Measurements from ENCODE around the gene SCN3A.

The SCN3A gene
- total RNA-seq = 0 to 0.06 (median 0) reads per million in 9 experiments

- no peaks in the 10 kb centered on the region for H3K27me3 Mint-ChIP-seq
- no peaks in the 10 kb centered on the region for H3K36me3 Mint-ChIP-seq (ENCODE audit: insufficient read depth)
- H3K4me1 Mint-ChIP-seq (ENCODE audit: low read depth in 2 of 2) = no peaks in the 10 kb centered on the region
- H3K27ac Mint-ChIP-seq = no peak within 1 kb of the TSS
- no peaks in the 10 kb centered on the region for H3K9me3 Mint-ChIP-seq
- ATAC-seq (replicated peaks) = no peak
- DNase-seq = no peak
- no peak within 1 kb of the TSS for H3K4me3 Mint-ChIP-seq
Measured at GRCh38 chr2:165203689-165204559, at the start of gene SCN3A. Gene SCN3A (minus strand): TSS chr2:165204050. CDS start chr2:165176394, 27,656 bp downstream.

- Mint-ChIP-seq H3K36me3 (ENCODE audit: insufficient read depth) (no peaks in the 10 kb centered on the region), H3K9me3 (peaks cover 0 to 4% of the 10 kb centered on the region in 2 donors), H3K4me3 (no peak overlapping the region), H3K4me1 (ENCODE audit: low read depth in 2 of 2) (no peaks in the 10 kb centered on the region), H3K27ac (no peak overlapping the region), H3K27me3 (no peaks in the 10 kb centered on the region)
- DNase-seq (no peak), ATAC-seq (replicated peaks) (no peak)
Measured at GRCh38 chr2:165253178-165253577, 49.3 kb upstream of the SCN3A start.

DNA sequence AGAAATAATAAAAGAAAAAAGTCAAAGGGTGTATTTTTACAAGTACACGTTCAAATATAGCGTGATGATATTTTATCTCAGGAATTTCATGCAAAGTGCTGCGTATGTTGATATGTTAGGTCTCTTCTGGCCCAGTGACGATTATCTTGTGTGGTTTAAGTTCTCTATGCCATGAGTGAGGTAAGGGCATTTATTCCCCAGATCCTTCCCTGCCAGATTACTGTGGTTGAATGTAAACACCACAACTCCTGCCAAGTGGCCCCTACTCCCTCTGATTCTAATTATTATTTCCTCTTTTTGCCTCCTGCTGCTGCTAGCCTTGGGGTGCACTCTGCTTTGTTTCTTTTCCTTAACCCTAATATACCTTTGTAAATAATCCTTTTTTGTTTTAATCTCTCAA lies 47.5 kb upstream of the SCN3A start:
- no peaks in the 10 kb centered on the region for H3K36me3 Mint-ChIP-seq (ENCODE audit: insufficient read depth)
- no peak for ATAC-seq (replicated peaks)
- H3K9me3 Mint-ChIP-seq = no peaks in the 10 kb centered on the region
- H3K27ac Mint-ChIP-seq = no peak overlapping the region
- no peak for DNase-seq
- no peak overlapping the region for H3K4me3 Mint-ChIP-seq
- H3K4me1 Mint-ChIP-seq (ENCODE audit: low read depth in 2 of 2) = no peaks in the 10 kb centered on the region
- H3K27me3 Mint-ChIP-seq = no peaks in the 10 kb centered on the region

GRCh38 chr2:165248238-165248637 lies 44.4 kb upstream of the SCN3A start:
- Mint-ChIP-seq H3K27me3 (no peaks in the 10 kb centered on the region), H3K4me1 (ENCODE audit: low read depth in 2 of 2) (no peaks in the 10 kb centered on the region), H3K27ac (no peak overlapping the region), H3K36me3 (ENCODE audit: insufficient read depth) (no peaks in the 10 kb centered on the region), H3K9me3 (no peaks in the 10 kb centered on the region), H3K4me3 (no peak overlapping the region)
- DNase-seq = no peak
- ATAC-seq (replicated peaks) = no peak

DNA sequence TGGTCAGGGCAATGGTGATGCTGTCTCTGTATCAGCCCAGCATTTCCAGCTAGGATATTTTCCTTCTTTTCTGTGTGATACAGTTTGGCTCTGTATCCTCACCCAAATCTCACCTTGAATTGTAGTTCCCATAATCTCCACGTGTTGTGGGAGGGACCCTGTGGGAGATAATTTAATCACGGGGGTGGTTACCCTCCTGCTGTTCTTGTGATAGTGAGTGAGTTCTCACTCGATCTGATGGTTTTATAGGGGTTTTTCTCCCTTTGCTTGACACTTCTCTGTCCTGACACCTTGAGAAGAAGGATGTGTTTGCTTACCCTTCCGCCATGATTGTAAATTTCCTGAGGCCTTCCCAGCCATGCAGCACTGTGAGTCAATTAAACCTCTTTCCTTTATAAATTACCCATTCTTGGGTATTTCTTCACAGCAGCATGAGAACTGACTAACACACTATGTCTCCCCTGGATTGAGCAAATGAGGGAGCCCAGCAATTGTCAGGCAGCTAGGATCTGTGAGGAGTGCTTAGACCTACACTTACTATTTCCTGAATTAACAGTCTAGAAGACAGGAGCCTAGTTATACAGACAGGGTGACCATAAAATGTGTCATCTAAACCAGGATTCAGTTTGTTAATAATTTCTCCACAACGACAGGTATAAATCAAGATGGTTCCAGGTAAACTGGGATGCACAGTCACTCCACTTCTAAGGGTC lies 41.4 kb upstream of the SCN3A start:
- no peak for ATAC-seq (replicated peaks)
- Mint-ChIP-seq H3K36me3 (ENCODE audit: insufficient read depth) (no peaks in the 10 kb centered on the region), H3K4me1 (ENCODE audit: low read depth in 2 of 2) (no peaks in the 10 kb centered on the region), H3K9me3 (no peaks in the 10 kb centered on the region), H3K4me3 (no peak overlapping the region), H3K27ac (no peak overlapping the region), H3K27me3 (no peaks in the 10 kb centered on the region)
- DNase-seq = no peak

DNA sequence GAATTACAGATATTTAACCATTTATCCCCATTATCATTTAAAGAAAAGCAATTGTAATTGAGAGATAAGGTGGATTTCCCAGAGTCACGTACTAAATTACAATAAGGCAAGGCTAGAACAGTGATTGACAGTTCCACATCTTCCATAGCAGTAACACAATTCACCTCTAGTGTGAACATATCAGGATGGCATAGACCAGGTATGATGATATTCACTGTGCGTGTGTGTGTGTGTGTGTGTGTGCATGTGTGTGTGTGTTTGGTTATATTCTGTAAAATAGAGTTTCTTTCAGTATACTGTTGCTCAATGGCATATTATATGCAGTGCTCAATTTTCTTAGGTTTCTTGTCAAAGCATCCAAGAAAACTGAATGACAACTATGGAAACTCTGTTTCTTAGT lies 37.1 kb upstream of the SCN3A start:
- Mint-ChIP-seq H3K4me3 (no peak overlapping the region), H3K27me3 (no peaks in the 10 kb centered on the region), H3K9me3 (peaks cover 0 to 3% of the 10 kb centered on the region in 2 donors), H3K4me1 (ENCODE audit: low read depth in 2 of 2) (no peaks in the 10 kb centered on the region), H3K36me3 (ENCODE audit: insufficient read depth) (no peaks in the 10 kb centered on the region), H3K27ac (no peak overlapping the region)
- DNase-seq (no peak), ATAC-seq (replicated peaks) (no peak)

DNA sequence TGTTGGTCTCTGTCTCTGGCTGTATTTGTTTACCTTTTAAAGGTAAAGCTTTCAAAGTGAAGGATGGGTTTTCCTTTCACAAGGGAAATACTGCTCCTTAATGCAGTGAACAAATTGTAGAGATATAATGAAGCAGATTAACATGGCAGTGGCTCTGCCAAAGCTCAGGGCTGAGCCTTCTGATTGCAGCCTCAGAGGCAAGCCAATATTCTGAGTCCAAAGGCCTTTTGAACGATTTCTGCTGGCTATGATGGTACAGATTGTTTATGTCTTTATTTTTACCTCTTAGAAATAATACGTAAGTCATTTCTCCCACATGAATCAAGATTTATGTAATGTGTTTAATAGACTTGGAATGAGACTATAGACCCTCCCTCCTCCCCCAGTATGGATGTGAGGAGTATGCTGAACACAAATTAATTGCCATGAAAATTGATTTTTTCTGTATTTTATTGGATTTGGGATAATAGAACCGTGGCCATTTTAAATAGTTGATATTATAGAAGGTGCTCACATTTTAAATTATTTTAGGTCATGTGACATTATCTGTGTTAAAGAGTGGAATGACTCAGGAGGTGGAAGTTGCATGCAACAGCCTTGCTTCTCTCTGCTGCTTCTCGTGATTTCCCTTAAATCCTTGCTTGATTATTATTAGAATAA lies 36.1 kb upstream of the SCN3A start:
- Mint-ChIP-seq H3K4me3 (no peak overlapping the region), H3K9me3 (peaks cover 0 to 6% of the 10 kb centered on the region in 2 donors), H3K27ac (no peak overlapping the region), H3K27me3 (no peaks in the 10 kb centered on the region), H3K4me1 (ENCODE audit: low read depth in 2 of 2) (no peaks in the 10 kb centered on the region), H3K36me3 (ENCODE audit: insufficient read depth) (no peaks in the 10 kb centered on the region)
- DNase-seq (no peak), ATAC-seq (replicated peaks) (no peak)

DNA sequence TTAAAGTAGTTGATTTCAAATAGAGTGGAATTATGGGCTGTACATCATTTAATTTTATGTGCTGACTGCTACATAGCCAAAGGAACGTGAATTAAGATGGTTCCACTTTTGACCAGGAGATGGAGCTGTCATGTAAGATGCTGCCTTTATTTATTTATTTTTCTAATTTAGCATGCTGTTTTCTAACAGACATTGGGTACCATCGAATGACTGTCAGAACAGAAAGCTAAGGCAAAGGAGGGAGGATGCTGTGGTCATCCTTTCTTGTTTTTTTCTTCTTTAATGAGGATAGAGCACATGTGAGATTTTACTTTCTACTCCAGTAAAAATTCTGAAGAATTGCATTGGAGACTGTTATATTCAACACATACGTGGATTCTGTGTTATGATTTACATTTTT lies 35.4 kb upstream of the SCN3A start, which contains the start of gene SCN2A:
TSS of gene SCN2A (plus strand) at position 185 of the 400 bp plus-strand sequence. CDS start 56,410 bp downstream, outside the sequence.
- DNase-seq (no peak), ATAC-seq (replicated peaks) (no peak)
- peaks cover 0 to 7% of the 10 kb centered on the region in 2 donors for H3K9me3 Mint-ChIP-seq
- H3K4me3 Mint-ChIP-seq = no peak within 1 kb of the TSS
- no peaks in the 10 kb centered on the region for H3K27me3 Mint-ChIP-seq
- no peaks in the 10 kb centered on the region for H3K4me1 Mint-ChIP-seq (ENCODE audit: low read depth in 2 of 2)
- no peak within 1 kb of the TSS for H3K27ac Mint-ChIP-seq
- no peaks in the 10 kb centered on the region for H3K36me3 Mint-ChIP-seq (ENCODE audit: insufficient read depth)

GRCh38 chr2:165238295-165238694 lies 34.4 kb upstream of the SCN3A start:
- Mint-ChIP-seq H3K4me1 (ENCODE audit: low read depth in 2 of 2) (no peaks in the 10 kb centered on the region), H3K27me3 (no peaks in the 10 kb centered on the region), H3K9me3 (peaks cover 0 to 8% of the 10 kb centered on the region in 2 donors), H3K27ac (no peak overlapping the region), H3K4me3 (no peak overlapping the region), H3K36me3 (ENCODE audit: insufficient read depth) (no peaks in the 10 kb centered on the region)
- DNase-seq = no peak
- no peak for ATAC-seq (replicated peaks)

- Mint-ChIP-seq H3K27ac (no peak overlapping the region), H3K9me3 (peaks cover 0 to 11% of the 10 kb centered on the region in 2 donors), H3K4me1 (ENCODE audit: low read depth in 2 of 2) (no peaks in the 10 kb centered on the region)
Measured at GRCh38 chr2:165237056-165237455, 33.2 kb upstream of the SCN3A start.

DNA sequence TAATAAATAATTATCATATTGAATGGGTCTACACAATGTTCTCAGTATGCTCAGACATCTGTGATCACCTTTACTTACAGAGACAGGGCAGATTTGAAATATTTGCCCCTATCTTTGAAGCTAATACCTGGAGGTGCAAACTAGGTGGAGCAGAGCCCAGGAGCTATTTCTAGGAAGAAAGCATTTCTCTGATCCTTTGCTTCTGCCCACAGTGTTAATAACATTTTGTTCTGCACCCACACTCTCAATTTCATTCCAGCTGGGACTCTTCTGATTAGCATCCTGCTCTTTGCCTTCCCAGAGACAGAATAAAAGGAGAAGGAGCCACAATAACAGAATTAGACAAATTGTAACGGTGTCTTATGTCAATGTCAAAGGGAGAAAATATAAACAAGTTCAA lies 23.7 kb upstream of the SCN3A start:
- H3K9me3 Mint-ChIP-seq = peaks cover 0 to 3% of the 10 kb centered on the region in 2 donors
- DNase-seq (no peak), ATAC-seq (replicated peaks) (no peak)
- no peaks in the 10 kb centered on the region for H3K4me1 Mint-ChIP-seq (ENCODE audit: low read depth in 2 of 2)
- no peaks in the 10 kb centered on the region for H3K27me3 Mint-ChIP-seq
- no peak overlapping the region for H3K27ac Mint-ChIP-seq
- H3K4me3 Mint-ChIP-seq = no peak overlapping the region
- H3K36me3 Mint-ChIP-seq (ENCODE audit: insufficient read depth) = no peaks in the 10 kb centered on the region

More at GRCh38 chr2:165237056-165237455, 33.2 kb upstream of the SCN3A start:
- H3K27me3 Mint-ChIP-seq = no peaks in the 10 kb centered on the region
- ATAC-seq (replicated peaks) = no peak
- H3K36me3 Mint-ChIP-seq (ENCODE audit: insufficient read depth) = no peaks in the 10 kb centered on the region
- H3K4me3 Mint-ChIP-seq = no peak overlapping the region
- no peak for DNase-seq

DNA sequence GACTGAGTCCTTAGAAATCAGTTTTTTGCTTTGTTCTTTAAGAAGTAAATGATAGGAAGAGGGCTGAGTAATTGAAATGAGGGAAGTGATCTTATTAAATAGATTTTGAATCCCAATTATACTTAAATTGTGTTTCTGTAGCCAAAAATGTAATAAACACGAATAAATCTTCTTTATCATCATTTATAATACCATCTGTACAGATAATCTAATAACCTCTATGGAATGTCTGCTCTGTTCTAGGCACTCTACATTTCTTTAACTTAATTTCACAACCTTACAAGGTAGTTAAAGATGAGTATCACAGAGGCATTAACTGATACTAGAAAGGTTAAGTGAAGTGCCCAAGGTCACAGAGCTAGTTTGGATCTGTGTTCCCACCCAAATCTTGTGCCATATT lies 21.1 kb upstream of the SCN3A start:
- H3K9me3 Mint-ChIP-seq = no peaks in the 10 kb centered on the region
- no peak overlapping the region for H3K4me3 Mint-ChIP-seq
- no peaks in the 10 kb centered on the region for H3K4me1 Mint-ChIP-seq (ENCODE audit: low read depth in 2 of 2)
- no peak for ATAC-seq (replicated peaks)
- no peak for DNase-seq
- H3K27me3 Mint-ChIP-seq = no peaks in the 10 kb centered on the region
- H3K36me3 Mint-ChIP-seq (ENCODE audit: insufficient read depth) = no peaks in the 10 kb centered on the region
- no peak overlapping the region for H3K27ac Mint-ChIP-seq

- ATAC-seq (replicated peaks) = no peak
- Mint-ChIP-seq H3K27me3 (no peaks in the 10 kb centered on the region), H3K9me3 (peaks cover 0 to 2% of the 10 kb centered on the region in 2 donors), H3K27ac (no peak overlapping the region), H3K4me1 (ENCODE audit: low read depth in 2 of 2) (no peaks in the 10 kb centered on the region), H3K4me3 (no peak overlapping the region), H3K36me3 (ENCODE audit: insufficient read depth) (no peaks in the 10 kb centered on the region)
- no peak for DNase-seq
Measured at GRCh38 chr2:165219481-165219880, 15.6 kb upstream of the SCN3A start.

All from effector memory CD8-positive, alpha-beta T cell (primary cell).